Retinal pigment epithelial cell (primary cell): ENCODE data around the gene ADCY3.

ENCODE experiments used
- DNase-seq: peaks from one replicate; pipeline ENCODE4 v3.0.0-alpha.2; 2010; ENCODE audit warnings: low read depth
- H3K4me3 ChIP-seq: 2 replicates; pipeline ENCODE4 v1.5.1; 2011; ENCODE audit warnings: mild to moderate bottlenecking, low read length, control low read depth, moderate library complexity
- TF ChIP-seq, protein P1 (sequence below): conservative IDR thresholded peaks from 2 replicates; pipeline ENCODE4 v1.5.1; 2011; ENCODE audit warnings: low read depth, low read length, control low read depth, inconsistent platforms

Gene ADCY3

DNA sequence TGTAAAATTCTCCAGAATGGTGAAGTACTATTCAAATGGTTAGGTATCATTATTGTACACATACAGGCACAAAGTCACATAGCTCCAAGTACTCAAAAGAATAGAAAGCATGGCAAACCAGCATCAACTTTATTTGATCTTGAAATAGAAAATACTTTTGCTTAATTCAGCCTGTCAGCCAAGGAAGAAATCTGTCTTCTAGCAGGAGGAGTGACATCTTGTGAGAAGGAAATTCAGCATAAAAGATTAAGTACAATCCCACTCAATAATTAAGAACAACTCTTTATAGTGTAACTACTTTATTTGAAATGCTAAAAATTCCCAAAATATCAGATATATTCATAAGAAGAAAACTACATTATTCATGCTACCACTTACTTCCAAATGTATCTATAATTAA is 35.9 kb upstream of the ADCY3 start:
- DNase-seq: no peak

DNA sequence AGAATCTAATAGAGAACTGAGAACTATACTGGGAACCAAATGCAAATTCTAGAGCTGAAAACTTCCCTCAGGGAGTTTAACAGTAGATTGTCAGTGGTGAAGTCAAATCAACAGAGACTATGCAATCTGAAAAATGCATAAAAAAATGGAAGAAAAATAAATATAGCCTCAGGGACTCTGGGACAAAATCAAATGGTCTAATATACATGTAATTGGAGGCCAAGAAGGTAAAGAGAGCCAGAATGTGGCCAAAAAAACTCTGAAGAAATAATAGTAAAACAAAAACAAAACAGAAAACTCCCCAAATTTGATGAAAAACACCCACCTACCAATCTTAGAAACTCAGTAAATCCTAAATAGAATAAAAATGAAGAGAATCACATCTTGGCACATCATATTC is 35.2 kb upstream of the ADCY3 start:
- no peak for DNase-seq
- TF ChIP-seq, protein P1, sequence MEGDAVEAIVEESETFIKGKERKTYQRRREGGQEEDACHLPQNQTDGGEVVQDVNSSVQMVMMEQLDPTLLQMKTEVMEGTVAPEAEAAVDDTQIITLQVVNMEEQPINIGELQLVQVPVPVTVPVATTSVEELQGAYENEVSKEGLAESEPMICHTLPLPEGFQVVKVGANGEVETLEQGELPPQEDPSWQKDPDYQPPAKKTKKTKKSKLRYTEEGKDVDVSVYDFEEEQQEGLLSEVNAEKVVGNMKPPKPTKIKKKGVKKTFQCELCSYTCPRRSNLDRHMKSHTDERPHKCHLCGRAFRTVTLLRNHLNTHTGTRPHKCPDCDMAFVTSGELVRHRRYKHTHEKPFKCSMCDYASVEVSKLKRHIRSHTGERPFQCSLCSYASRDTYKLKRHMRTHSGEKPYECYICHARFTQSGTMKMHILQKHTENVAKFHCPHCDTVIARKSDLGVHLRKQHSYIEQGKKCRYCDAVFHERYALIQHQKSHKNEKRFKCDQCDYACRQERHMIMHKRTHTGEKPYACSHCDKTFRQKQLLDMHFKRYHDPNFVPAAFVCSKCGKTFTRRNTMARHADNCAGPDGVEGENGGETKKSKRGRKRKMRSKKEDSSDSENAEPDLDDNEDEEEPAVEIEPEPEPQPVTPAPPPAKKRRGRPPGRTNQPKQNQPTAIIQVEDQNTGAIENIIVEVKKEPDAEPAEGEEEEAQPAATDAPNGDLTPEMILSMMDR: no peak
- H3K4me3 ChIP-seq: no peak overlapping the region

More for the DNA sequence above, 35.9 kb upstream of the ADCY3 start:
- TF ChIP-seq, protein P1: no peak
- no peak overlapping the region for H3K4me3 ChIP-seq

GRCh38 chr2:24950102-24950501 is 30.1 kb upstream of the ADCY3 start:
- H3K4me3 ChIP-seq: no peak overlapping the region
- TF ChIP-seq, protein P1: no peak
- no peak for DNase-seq

DNA sequence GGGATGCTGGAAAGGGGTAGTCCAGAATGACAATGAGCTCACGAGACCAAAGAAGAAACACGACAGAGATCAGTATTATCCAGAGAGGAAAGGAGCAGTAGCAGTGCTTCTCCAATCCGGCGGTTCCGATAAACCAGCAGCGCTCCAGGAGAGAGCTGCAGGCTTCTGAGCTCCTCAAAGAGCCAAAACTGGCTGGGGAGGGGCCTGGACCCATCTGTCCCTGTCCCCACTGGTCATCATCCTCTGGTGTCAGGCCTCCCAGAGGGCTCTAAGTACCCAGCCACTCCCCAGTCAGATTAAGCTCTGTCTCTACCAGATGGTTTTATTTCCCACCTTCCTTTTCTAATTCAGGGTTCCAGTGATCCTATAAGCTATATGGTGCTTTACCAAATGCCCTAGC is 28.5 kb upstream of the ADCY3 start:
- TF ChIP-seq, protein P1: no peak
- no peak overlapping the region for H3K4me3 ChIP-seq
- no peak for DNase-seq

GRCh38 chr2:24947561-24948157 is 27.6 kb upstream of the ADCY3 start:
- DNase-seq: no peak
- H3K4me3 ChIP-seq: no peak overlapping the region
- TF ChIP-seq, protein P1: no peak

GRCh38 chr2:24945907-24946306 is 25.9 kb upstream of the ADCY3 start:
- no peak overlapping the region for H3K4me3 ChIP-seq
- no peak for DNase-seq
- TF ChIP-seq, protein P1: no peak

GRCh38 chr2:24943427-24944053 is 23.5 kb upstream of the ADCY3 start:
- H3K4me3 ChIP-seq: no peak overlapping the region
- TF ChIP-seq, protein P1: no peak
- no peak for DNase-seq
